Activated naive CD4-positive, alpha-beta T cell treated with anti-CD3 and anti-CD28 coated beads for 36 hours (primary cell): ENCODE data around the gene PTPRZ1. TPM values are rescaled to one million over a fixed set of nuclear protein-coding genes. Genes with fewer than 3 reads are reported as not detected.

Experiments
- CTCF ChIA-PET: fragments of 350-600 bp; sonication (Branson Sonifier 250); formaldehyde crosslinking; loops from one replicate; lab custom pipeline; 2021; ENCODE audit warnings: antibody characterized with exemption; lab: Charles Lee
- DNase-seq: peaks from one replicate; pipeline ENCODE4 v3.0.0-alpha.2; 2020
- H3K27ac Mint-ChIP-seq: one replicate; pipeline ENCODE4 v1.8.0; 2021; ENCODE audit warnings: mild to moderate bottlenecking, mixed read lengths
- H3K27me3 Mint-ChIP-seq: one replicate; pipeline ENCODE4 v1.8.0; 2021; ENCODE audit warnings: low read depth, mixed read lengths
- H3K36me3 Mint-ChIP-seq: one replicate; pipeline ENCODE4 v1.8.0; 2021; ENCODE audit warnings: low read depth, mixed read lengths
- H3K4me1 Mint-ChIP-seq: one replicate; pipeline ENCODE4 v1.8.0; 2021; ENCODE audit warnings: low read depth, mixed read lengths
- H3K4me3 Mint-ChIP-seq: one replicate; pipeline ENCODE4 v1.8.0; 2021; ENCODE audit warnings: mild to moderate bottlenecking, moderate library complexity, mixed read lengths
- H3K9me3 Mint-ChIP-seq: one replicate; pipeline ENCODE4 v1.8.0; 2021; ENCODE audit warnings: mixed read lengths
- intact Hi-C: fragments of 100-400 bp; cut with micrococcal nuclease; formaldehyde crosslinking; loops from one replicate; pipeline ENCODE4 v1.15.1; 2023
- total RNA-seq, 2 experiments: library from RNA; stranded (reverse); gene quantifications; one replicate each; pipeline ENCODE4 v1.2.3, GENCODE V29; 2021

The PTPRZ1 gene
- total RNA-seq, 2 experiments from 2014 or later, result not detected

GRCh38 chr7:121874298-121874697 is 1.3 kb downstream of the PTPRZ1 start:
- peaks cover 34% of the 10 kb centered on the region for H3K27me3 Mint-ChIP-seq
- intact Hi-C loops, result no loop called here

DNA sequence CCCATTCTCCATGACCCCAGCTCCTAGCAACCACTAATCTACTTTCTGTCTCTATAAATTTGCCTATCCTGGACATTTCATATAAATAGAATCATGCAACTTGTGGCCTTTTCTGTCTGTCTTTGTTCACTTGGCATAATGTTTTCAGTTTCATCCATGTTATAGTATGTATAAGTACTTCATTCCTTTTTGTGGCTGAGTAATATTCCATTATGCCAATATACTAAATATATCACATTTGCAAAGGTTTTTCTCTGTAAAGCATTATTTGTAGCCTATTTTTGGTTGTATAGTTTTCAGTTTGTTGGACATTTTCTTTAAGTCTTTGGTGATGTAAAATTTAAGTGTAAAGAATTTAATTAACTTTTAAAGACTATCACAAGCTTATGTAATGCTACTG is 2.2 kb downstream of the PTPRZ1 start:
- Mint-ChIP-seq H3K36me3 (peaks cover 2% of the 10 kb centered on the region), H3K27ac (no peak overlapping the region), H3K9me3 (peaks cover 1% of the 10 kb centered on the region), H3K4me1 (peaks cover 4% of the 10 kb centered on the region), H3K4me3 (no peak overlapping the region), H3K27me3 (peaks cover 34% of the 10 kb centered on the region)
- no peak for DNase-seq
- CTCF ChIA-PET, result no interaction called here
- intact Hi-C loops, result no loop called here

More at GRCh38 chr7:121874298-121874697, 1.3 kb downstream of the PTPRZ1 start:
- peaks cover 1% of the 10 kb centered on the region for H3K9me3 Mint-ChIP-seq
- H3K4me3 Mint-ChIP-seq, result no peak overlapping the region
- peaks cover 2% of the 10 kb centered on the region for H3K36me3 Mint-ChIP-seq
- peaks cover 4% of the 10 kb centered on the region for H3K4me1 Mint-ChIP-seq
- no peak overlapping the region for H3K27ac Mint-ChIP-seq
- CTCF ChIA-PET, result no interaction called here
- no peak for DNase-seq

- CTCF ChIA-PET, result no interaction called here
- H3K27ac Mint-ChIP-seq, result no peak overlapping the region
- H3K9me3 Mint-ChIP-seq, result peaks cover 1% of the 10 kb centered on the region
- no peak for DNase-seq
- H3K4me1 Mint-ChIP-seq, result peaks cover 4% of the 10 kb centered on the region
- no peak overlapping the region for H3K4me3 Mint-ChIP-seq
- H3K36me3 Mint-ChIP-seq, result peaks cover 2% of the 10 kb centered on the region
- peaks cover 26% of the 10 kb centered on the region for H3K27me3 Mint-ChIP-seq
- intact Hi-C loops, result no loop called here
These were observed 3.9 kb downstream of the PTPRZ1 start for GRCh38 chr7:121876656-121877500.

DNA sequence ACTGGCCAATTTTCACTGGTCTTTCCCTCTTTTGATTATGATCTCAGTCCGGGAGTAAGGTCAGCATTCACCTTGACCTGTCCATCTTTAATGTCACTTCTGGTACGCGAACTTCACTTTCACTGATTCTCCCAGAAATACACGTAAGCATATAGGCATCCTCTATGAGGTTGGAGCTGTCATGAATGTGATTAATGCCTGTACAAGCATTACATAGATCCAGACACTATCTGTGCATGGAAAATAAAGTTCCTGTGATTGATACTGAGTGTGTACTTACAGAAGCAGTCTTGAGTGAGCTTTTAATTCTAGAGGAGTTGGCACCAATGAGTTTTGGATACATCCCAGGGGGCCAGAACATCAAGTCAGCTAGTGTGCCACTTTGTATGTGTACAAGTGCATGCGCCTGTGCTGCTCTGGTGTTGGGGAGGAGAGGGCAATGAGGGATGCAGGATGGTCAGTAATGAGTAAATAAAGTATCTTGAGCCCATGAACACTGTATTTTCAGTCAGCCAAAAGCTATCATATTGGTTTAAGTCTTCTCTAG is 6.0 kb downstream of the PTPRZ1 start:
- peaks cover 10% of the 10 kb centered on the region for H3K27me3 Mint-ChIP-seq
- DNase-seq, result no peak
- no peak overlapping the region for H3K27ac Mint-ChIP-seq
- no peaks in the 10 kb centered on the region for H3K36me3 Mint-ChIP-seq
- H3K4me1 Mint-ChIP-seq, result no peaks in the 10 kb centered on the region
- H3K9me3 Mint-ChIP-seq, result peaks cover 1% of the 10 kb centered on the region
- no peak overlapping the region for H3K4me3 Mint-ChIP-seq
- CTCF ChIA-PET, result no interaction called here
- intact Hi-C loops, result no loop called here

DNA sequence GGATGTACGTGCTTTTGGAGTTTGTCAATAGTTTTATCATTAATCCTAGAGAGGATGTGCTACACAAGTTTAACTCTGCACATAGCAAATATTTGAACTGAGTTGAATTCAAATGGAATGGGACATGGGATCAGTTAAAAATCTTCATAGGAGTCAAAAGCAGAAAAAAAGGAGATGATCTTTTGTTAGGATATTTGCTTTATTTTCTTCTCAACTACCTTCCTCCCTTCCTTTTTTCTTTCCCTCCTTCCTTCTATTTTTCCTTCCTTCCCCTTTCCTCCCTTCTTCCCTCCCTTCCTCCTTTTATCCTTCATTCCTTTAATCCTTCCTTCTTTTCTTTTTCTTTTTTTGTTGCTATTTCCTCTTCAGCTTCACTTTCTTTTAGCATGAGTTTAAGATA is 6.6 kb downstream of the PTPRZ1 start:
- CTCF ChIA-PET, result no interaction called here
- Mint-ChIP-seq H3K4me1 (no peaks in the 10 kb centered on the region), H3K27me3 (peaks cover 4% of the 10 kb centered on the region), H3K36me3 (no peaks in the 10 kb centered on the region), H3K27ac (no peak overlapping the region), H3K9me3 (peaks cover 1% of the 10 kb centered on the region), H3K4me3 (no peak overlapping the region)
- DNase-seq, result no peak
- intact Hi-C loops, result no loop called here

DNA sequence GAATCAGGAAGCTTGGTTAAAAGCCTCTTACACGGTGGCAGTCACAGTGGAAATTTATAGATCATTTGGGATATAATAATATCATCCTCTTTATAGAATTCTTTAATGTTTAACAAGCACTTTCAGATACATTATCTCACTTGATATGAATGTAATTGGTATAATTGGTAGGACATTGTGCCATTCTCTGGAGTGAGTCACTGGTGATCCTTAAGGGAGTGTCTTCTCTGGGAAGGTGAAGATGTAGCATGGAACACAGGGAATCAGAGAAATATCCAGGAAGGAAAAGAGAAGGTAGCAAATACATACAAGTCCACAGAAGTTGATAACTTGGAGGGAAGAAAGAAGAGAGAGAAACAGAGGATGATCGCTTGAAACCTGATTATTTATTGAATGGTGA is 9.8 kb downstream of the PTPRZ1 start:
- Mint-ChIP-seq H3K36me3 (no peaks in the 10 kb centered on the region), H3K27me3 (no peaks in the 10 kb centered on the region), H3K27ac (no peak overlapping the region), H3K9me3 (no peaks in the 10 kb centered on the region), H3K4me3 (no peak overlapping the region), H3K4me1 (no peaks in the 10 kb centered on the region)
- intact Hi-C loops, result no loop called here
- CTCF ChIA-PET, result no interaction called here
- DNase-seq, result no peak

GRCh38 chr7:121885166-121885920 is 12.4 kb downstream of the PTPRZ1 start:
- no peak for DNase-seq
- H3K27me3 Mint-ChIP-seq, result no peaks in the 10 kb centered on the region
- no peak overlapping the region for H3K27ac Mint-ChIP-seq
- intact Hi-C loops, result no loop called here
- CTCF ChIA-PET, result no interaction called here
- H3K4me3 Mint-ChIP-seq, result no peak overlapping the region
- H3K4me1 Mint-ChIP-seq, result no peaks in the 10 kb centered on the region
- H3K36me3 Mint-ChIP-seq, result no peaks in the 10 kb centered on the region
- H3K9me3 Mint-ChIP-seq, result no peaks in the 10 kb centered on the region

GRCh38 chr7:121887634-121888033 is 14.7 kb downstream of the PTPRZ1 start:
- Mint-ChIP-seq H3K4me1 (no peaks in the 10 kb centered on the region), H3K9me3 (no peaks in the 10 kb centered on the region), H3K27ac (no peak overlapping the region), H3K36me3 (no peaks in the 10 kb centered on the region), H3K27me3 (no peaks in the 10 kb centered on the region), H3K4me3 (no peak overlapping the region)
- CTCF ChIA-PET, result no interaction called here
- intact Hi-C loops, result no loop called here
- no peak for DNase-seq

- Mint-ChIP-seq H3K4me1 (no peaks in the 10 kb centered on the region), H3K9me3 (no peaks in the 10 kb centered on the region), H3K36me3 (no peaks in the 10 kb centered on the region), H3K27me3 (no peaks in the 10 kb centered on the region), H3K27ac (no peak overlapping the region), H3K4me3 (no peak overlapping the region)
- no peak for DNase-seq
- intact Hi-C loops, result no loop called here
- CTCF ChIA-PET, result no interaction called here
These were observed 17.9 kb downstream of the PTPRZ1 start for GRCh38 chr7:121890833-121891232.

- DNase-seq, result no peak
- CTCF ChIA-PET, result no interaction called here
- Mint-ChIP-seq H3K4me1 (no peaks in the 10 kb centered on the region), H3K4me3 (no peak overlapping the region), H3K27ac (no peak overlapping the region), H3K36me3 (no peaks in the 10 kb centered on the region), H3K27me3 (no peaks in the 10 kb centered on the region), H3K9me3 (no peaks in the 10 kb centered on the region)
- intact Hi-C loops, result no loop called here
These were observed 18.8 kb downstream of the PTPRZ1 start for GRCh38 chr7:121891731-121892130.

DNA sequence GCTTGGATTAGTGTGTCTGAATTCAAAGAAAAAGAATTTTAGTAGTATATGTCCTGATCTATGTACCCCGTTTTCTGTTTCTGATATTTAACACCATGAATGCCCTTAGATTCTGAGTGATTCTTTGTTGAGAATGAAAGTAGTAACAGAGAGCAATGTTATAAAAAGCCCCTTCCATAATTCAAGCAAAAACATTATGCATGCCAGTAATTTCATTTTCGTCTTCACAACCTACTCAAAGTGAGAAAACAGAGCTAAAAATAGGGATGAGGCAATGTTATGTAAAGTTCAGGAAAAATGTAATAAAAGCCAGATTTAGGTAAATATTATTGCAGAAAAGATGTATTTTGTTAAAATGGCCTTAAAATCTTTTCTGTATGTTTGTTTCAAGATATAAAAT is 28.1 kb downstream of the PTPRZ1 start:
- intact Hi-C loops, result no loop called here
- Mint-ChIP-seq H3K36me3 (no peaks in the 10 kb centered on the region), H3K4me1 (no peaks in the 10 kb centered on the region), H3K27ac (no peak overlapping the region), H3K27me3 (no peaks in the 10 kb centered on the region), H3K4me3 (no peak overlapping the region), H3K9me3 (no peaks in the 10 kb centered on the region)
- DNase-seq, result no peak
- CTCF ChIA-PET, result interaction anchor here (0.6 kb wide), 1 partner anchor 1084 kb away, joined by 3 read pairs; no protein-coding TSS in a partner anchor

DNA sequence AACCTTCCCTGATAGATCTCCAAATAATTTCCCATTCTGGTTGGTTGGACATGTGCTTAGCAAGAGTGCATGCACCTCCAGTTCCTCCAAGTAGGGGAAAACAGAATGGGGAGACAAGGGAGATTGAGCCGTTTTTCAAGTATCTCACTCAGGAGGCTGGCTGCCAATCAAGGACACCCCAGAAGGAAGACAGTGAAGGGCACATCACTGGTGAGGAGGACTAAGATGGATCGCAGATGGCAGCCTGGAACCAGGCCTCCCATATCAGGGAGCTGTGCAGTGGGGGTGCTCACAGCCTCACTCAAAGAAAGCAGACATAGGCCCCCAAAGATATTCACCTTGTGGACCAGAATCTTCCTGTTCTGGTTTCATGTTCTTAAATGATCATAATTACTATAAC is 31.2 kb downstream of the PTPRZ1 start:
- no peaks in the 10 kb centered on the region for H3K4me1 Mint-ChIP-seq
- H3K36me3 Mint-ChIP-seq, result no peaks in the 10 kb centered on the region
- no peak overlapping the region for H3K27ac Mint-ChIP-seq
- intact Hi-C loops, result no loop called here
- no peak for DNase-seq
- H3K9me3 Mint-ChIP-seq, result no peaks in the 10 kb centered on the region
- CTCF ChIA-PET, result no interaction called here
- no peak overlapping the region for H3K4me3 Mint-ChIP-seq
- H3K27me3 Mint-ChIP-seq, result no peaks in the 10 kb centered on the region
